ENCODE data around the gene EXD2.

GRCh38 chr14:69193721-69194120 lies 2.4 kb downstream of the EXD2 start:
- TF ChIP-seq HOXA7 (CRISPR knock-in tag; IDR thresholded peaks at IDR 0.05) (no peak), ZNF710 (CRISPR knock-in tag; IDR thresholded peaks at IDR 0.05; ENCODE audit: borderline replicate concordance) (no peak), ZNF589 (CRISPR knock-in tag; conservative IDR thresholded peaks at IDR 0.05) (no peak), POLR2A (IDR thresholded peaks at IDR 0.05; ENCODE audit: insufficient read depth in 1 of 2, low read depth in 2 of 2, low read length in 2 of 2) (no peak), TFE3 (CRISPR knock-in tag; IDR thresholded peaks at IDR 0.05) (no peak)
- TF ChIP-seq, protein P1, sequence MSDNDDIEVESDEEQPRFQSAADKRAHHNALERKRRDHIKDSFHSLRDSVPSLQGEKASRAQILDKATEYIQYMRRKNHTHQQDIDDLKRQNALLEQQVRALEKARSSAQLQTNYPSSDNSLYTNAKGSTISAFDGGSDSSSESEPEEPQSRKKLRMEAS (IDR thresholded peaks at IDR 0.05): no peak

Measured in HepG2 (cell line).